NCI-H2196 (cell line): ENCODE measurements around the gene PSPC1.

Experiments used
- DNase-seq: peaks from one replicate; lab custom pipeline; 2025; ENCODE audit not compliant: unreplicated experiment; lab: John Stamatoyannopoulos, UW

PSPC1 gene

DNA sequence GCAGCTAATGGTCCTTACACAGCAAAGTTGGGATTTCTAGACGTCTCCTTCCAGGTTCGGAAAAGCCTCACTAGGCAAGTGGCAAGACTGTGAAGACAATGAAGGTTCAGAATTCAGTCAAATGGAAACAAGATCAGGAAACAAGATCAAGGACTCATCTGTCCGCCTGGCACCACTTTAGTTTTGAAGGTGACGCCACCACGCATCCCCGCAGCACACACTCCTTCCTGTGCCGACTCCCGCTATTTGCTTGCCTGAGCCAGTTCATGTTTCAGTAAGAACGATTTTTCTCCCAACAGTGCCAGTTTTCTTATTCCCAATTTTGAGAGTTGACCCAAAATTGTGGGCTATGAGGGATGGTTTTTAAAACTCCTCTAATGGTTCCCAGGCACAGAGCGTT lies 107.8 kb downstream of the PSPC1 start:
- DNase-seq: no peak

GRCh38 chr13:19673473-19674430 lies 109.0 kb downstream of the PSPC1 start:
- no peak for DNase-seq

DNA sequence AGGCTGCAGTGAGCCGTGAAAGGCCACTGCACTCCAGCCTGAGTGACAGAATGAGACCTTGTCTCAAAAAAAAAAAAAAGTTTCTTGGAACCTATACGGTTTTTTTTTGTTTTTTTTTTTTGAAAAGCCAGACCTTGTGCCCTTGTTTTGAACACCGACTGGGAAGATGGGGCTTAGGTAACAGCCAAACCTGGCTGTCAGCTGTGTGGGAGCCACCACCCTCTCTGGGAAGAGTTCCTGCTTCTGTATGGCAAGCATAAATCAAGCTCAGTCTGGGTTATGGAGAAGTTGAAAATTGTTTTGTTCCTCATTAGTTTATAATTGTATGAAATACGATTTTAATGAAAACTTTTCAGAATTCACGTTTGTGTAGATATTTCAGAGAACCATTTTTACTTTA lies 109.8 kb downstream of the PSPC1 start:
- DNase-seq: no peak

- DNase-seq: no peak
These were observed 112.6 kb downstream of the PSPC1 start for GRCh38 chr13:19670147-19670546.

- DNase-seq: no peak
These were observed 114.0 kb downstream of the PSPC1 start for GRCh38 chr13:19668778-19669177.

DNA sequence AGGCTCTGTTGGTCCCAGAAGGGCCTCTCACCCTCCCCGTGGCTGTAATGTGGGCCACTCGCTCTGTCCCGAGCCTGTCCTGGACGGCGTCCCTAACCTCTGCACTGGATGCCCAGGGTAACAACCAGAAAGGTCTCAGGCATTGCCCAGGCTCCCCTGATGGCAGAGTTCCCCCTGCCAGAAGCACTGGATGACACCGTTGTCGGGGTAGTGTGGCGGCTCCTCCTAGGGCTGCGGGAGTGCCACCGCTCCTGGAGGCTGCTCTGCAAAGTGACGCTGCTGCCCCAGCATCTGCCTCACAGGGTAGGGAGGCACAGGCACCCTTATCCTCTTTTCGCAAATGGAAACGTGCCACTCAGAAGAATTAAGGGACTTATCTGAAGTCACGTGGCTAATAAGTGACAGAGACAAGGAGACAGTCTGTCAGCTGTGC lies 117.3 kb downstream of the PSPC1 start:
- DNase-seq: no peak

- no peak for DNase-seq
These were observed 118.1 kb downstream of the PSPC1 start for GRCh38 chr13:19664481-19665230.

DNA sequence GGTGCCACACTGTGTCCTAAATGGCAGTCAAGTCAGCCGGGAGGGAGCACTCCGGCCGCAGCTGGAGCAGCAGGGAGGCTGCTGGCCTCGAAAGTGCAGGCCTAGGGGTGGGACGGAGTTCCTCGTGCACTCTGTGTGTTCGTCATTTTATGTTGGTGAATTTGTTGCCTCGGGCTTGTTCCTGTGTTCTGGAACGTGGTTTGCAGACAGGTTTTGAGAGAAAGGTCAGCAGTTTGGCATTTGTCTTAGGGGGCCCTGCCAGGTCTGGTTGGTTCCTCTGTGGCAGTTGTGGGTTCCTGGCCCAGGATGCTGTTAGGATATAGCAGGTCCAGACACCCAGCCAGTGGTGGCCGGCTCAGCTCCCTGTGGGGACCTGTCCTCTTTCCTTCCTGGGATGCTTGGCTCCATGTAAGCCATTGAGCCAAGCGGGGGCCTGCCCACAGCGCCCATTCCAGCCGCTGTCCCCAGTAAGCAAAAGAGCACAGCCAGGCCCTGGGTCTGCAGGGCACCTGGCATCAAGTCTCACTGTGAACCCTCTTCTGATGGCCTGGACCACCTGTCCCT lies 119.2 kb downstream of the PSPC1 start:
- no peak for DNase-seq

GRCh38 chr13:19661561-19661960 lies 121.2 kb downstream of the PSPC1 start:
- no peak for DNase-seq

GRCh38 chr13:19661126-19661525 lies 121.6 kb downstream of the PSPC1 start:
- DNase-seq: no peak

- DNase-seq: no peak
These were observed 123.9 kb downstream of the PSPC1 start for GRCh38 chr13:19658831-19659230.

DNA sequence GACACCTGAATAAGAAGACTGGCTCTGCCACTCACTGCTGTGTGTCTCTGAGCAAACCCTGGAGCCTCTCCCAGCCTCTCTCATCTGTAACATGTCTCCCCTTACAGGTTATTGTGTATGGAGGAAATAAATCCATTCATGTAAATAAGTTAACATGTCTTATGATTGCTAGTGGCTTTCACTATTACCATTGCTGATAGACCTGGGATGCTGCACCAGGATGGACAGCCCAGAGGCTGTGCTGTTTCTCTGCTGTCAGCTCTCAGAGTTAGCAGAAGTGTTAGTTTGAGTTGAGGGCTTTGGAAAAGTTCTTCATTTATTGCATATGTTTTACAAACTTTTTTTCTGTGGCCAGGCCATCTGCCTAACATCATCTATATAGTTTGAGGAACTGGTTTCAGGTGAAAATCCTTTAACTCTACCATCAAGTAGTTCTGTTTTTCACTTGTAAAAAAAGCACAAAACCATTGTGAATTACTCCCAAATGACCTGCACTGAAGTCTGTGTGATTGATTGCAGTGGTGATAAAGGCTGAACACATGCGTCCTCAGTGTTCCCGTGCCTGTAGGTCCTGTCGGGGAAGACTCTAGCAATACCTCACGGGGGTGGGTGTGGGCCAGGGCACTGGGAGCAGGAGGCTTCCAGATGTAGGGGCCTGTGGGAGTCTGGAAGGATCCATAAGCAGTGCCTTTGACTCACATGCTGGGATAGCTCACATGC lies 124.7 kb downstream of the PSPC1 start:
- no peak for DNase-seq
